Vagina (tissue), 2 donors: ENCODE data around the gene PTPN6. TPM values are rescaled to one million over a fixed set of nuclear protein-coding genes. Genes with fewer than 3 reads are reported as not detected.
A peak's percentile ranks its signal among the peaks of the same experiment; 100 is the strongest.

Experiments used
- DNase-seq, 2 donors: peaks; one replicate each; pipeline ENCODE4 v3.0.0-alpha.2; 2017; ENCODE audit errors: extremely low spot score in 2 of 2
- H3K27ac ChIP-seq: fragments of 200-600 bp; sonication (generic); one replicate; pipeline ENCODE4 v1.5.1; 2019
- H3K27me3 ChIP-seq: fragments of 200-600 bp; sonication (generic); one replicate; pipeline ENCODE4 v1.5.1; 2019
- H3K36me3 ChIP-seq, 2 donors: fragments of 200-600 bp; sonication (generic); one replicate each; pipeline ENCODE4 v1.5.1; 2017 to 2019
- H3K4me1 ChIP-seq: fragments of 200-600 bp; sonication (generic); one replicate; pipeline ENCODE4 v1.5.1; 2019
- H3K4me3 ChIP-seq, 2 donors: fragments of 200-600 bp; sonication (generic); 1 replicate in 1 of 2; 2 replicates in 1 of 2; pipeline ENCODE4 v1.5.1; 2016 to 2019
- H3K9me3 ChIP-seq: fragments of 200-600 bp; sonication (generic); one replicate; pipeline ENCODE4 v1.5.1; 2019
- POLR2A ChIP-seq, 2 donors: fragments of 450-650 bp; IDR thresholded peaks; one replicate each; pipeline ENCODE4 v1.6.1; 2017; ENCODE audit warnings: antibody characterized with exemption in 2 of 2, mild to moderate bottlenecking in 2 of 2, moderate library complexity in 2 of 2
- POLR2AphosphoS5 ChIP-seq, 2 donors: sonication (generic); formaldehyde crosslinking; IDR thresholded peaks; one replicate each; pipeline ENCODE4 v1.9.0; 2017; ENCODE audit warnings: antibody characterized with exemption in 2 of 2, mild to moderate bottlenecking in 2 of 2, low read depth in 1 of 2; ENCODE audit not compliant: insufficient read depth in 1 of 2
- intact Hi-C: fragments of 100-400 bp; cut with DNase I; formaldehyde crosslinking; loops from one replicate; pipeline ENCODE4 v1.15.1; 2023
- total RNA-seq: library from RNA; depleted of rRNA; stranded (reverse); fragments of >200 nt; gene quantifications from one replicate; pipeline ENCODE4 v1.2.3, GENCODE V29; 2016
- TF ChIP-seq, protein P1 (sequence below), 3 experiments: fragments of 450-650 bp in 2 of 3; fragments of 200-600 bp in 1 of 3; sonication (generic) in 1 of 3; IDR thresholded peaks; one replicate each; pipeline ENCODE4 v1.5.1; 2017 to 2019; ENCODE audit warnings: antibody characterized with exemption in 3 of 3, mild to moderate bottlenecking in 2 of 3, moderate library complexity in 2 of 3

Gene PTPN6
- total RNA-seq, 1 donor from 2014 or later: 17.4 TPM

DNA sequence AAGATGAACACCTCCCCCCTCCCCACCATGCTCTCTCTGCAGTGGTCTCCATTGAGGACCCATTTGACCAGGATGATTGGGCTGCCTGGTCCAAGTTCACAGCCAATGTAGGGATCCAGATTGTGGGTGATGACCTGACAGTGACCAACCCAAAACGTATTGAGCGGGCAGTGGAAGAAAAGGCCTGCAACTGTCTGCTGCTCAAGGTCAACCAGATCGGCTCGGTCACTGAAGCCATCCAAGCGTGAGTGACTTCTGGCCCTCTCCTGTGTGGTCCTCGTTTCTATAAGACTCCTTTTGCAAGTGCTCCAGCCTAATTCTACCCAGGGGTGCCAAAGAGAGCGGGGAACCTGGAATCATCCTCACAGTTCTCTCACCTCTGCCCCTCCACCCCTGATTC, 29.6 kb upstream of the PTPN6 start:
- no peak for DNase-seq
- intact Hi-C loops: no loop called here

DNA sequence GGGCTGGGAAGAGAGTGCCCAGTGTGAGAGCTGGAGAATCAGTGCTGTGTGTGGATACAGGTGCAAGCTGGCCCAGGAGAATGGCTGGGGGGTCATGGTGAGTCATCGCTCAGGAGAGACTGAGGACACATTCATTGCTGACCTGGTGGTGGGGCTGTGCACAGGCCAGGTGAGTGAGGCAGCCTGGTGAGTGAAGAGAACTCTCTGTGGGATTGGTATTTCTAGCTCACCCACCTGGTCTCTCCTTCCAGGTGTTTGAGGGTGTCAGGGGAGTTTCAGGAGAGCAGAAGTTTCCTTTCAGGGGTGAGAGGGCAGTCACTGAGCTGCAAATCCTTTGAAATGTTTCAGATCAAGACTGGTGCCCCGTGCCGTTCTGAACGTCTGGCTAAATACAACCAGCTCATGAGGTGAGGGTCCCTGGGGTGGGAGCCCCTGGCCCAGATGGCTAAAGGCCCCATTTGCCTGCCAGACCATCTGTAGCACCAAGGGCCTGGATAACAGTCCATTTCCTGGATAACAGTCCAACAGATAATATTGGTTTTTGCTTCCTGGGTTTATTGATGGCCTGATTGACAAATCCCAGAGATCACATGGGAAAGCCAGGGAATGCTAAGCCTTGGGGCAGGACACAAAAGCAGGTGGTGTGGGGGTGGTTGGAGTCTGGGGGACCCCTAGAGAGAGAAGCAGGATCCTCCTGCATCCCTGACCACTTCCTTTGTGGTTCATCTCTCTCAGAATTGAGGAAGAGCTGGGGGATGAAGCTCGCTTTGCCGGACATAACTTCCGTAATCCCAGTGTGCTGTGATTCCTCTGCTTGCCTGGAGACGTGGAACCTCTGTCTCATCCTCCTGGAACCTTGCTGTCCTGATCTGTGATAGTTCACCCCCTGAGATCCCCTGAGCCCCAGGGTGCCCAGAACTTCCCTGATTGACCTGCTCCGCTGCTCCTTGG, 28.9 kb upstream of the PTPN6 start:
- DNase-seq: no peak
- H3K27me3 ChIP-seq: no peaks in the 10 kb centered on the region
- no peaks in the 10 kb centered on the region for H3K9me3 ChIP-seq
- H3K27ac ChIP-seq: no peak overlapping the region
- H3K4me3 ChIP-seq: no peak overlapping the region
- peaks cover 30% of the 10 kb centered on the region for H3K4me1 ChIP-seq
- TF ChIP-seq POLR2AphosphoS5 (IDR thresholded peaks at IDR 0.05; ENCODE audit: insufficient read depth in 1 of 2, low read depth in 1 of 2) (no peak), POLR2A (IDR thresholded peaks at IDR 0.05) (no peak)
- TF ChIP-seq, protein P1, sequence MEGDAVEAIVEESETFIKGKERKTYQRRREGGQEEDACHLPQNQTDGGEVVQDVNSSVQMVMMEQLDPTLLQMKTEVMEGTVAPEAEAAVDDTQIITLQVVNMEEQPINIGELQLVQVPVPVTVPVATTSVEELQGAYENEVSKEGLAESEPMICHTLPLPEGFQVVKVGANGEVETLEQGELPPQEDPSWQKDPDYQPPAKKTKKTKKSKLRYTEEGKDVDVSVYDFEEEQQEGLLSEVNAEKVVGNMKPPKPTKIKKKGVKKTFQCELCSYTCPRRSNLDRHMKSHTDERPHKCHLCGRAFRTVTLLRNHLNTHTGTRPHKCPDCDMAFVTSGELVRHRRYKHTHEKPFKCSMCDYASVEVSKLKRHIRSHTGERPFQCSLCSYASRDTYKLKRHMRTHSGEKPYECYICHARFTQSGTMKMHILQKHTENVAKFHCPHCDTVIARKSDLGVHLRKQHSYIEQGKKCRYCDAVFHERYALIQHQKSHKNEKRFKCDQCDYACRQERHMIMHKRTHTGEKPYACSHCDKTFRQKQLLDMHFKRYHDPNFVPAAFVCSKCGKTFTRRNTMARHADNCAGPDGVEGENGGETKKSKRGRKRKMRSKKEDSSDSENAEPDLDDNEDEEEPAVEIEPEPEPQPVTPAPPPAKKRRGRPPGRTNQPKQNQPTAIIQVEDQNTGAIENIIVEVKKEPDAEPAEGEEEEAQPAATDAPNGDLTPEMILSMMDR (IDR thresholded peaks at IDR 0.05): no peak
- H3K36me3 ChIP-seq: peaks cover 0 to 10% of the 10 kb centered on the region in 2 donors
- intact Hi-C loops: no loop called here

More for the DNA sequence above, 29.6 kb upstream of the PTPN6 start:
- no peaks in the 10 kb centered on the region for H3K27me3 ChIP-seq
- TF ChIP-seq, protein P1 (IDR thresholded peaks at IDR 0.05): no peak
- TF ChIP-seq POLR2AphosphoS5 (IDR thresholded peaks at IDR 0.05; ENCODE audit: insufficient read depth in 1 of 2, low read depth in 1 of 2) (no peak), POLR2A (IDR thresholded peaks at IDR 0.05) (no peak)
- H3K4me1 ChIP-seq: peaks cover 23% of the 10 kb centered on the region
- H3K4me3 ChIP-seq: no peak overlapping the region
- peaks cover 0 to 10% of the 10 kb centered on the region in 2 donors for H3K36me3 ChIP-seq
- H3K27ac ChIP-seq: no peak overlapping the region
- no peaks in the 10 kb centered on the region for H3K9me3 ChIP-seq

DNA sequence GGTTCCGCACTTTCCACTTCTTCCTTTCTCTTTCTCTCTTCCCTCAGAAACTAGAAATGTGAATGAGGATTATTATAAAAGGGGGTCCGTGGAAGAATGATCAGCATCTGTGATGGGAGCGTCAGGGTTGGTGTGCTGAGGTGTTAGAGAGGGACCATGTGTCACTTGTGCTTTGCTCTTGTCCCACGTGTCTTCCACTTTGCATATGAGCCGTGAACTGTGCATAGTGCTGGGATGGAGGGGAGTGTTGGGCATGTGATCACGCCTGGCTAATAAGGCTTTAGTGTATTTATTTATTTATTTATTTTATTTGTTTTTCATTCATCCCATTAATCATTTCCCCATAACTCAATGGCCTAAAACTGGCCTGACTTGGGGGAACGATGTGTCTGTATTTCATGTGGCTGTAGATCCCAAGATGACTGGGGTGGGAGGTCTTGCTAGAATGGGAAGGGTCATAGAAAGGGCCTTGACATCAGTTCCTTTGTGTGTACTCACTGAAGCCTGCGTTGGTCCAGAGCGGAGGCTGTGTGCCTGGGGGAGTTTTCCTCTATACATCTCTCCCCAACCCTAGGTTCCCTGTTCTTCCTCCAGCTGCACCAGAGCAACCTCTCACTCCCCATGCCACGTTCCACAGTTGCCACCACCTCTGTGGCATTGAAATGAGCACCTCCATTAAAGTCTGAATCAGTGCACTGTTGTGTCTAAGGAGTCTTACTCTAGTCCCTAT, 28.0 kb upstream of the PTPN6 start:
- Histone ChIP-seq H3K36me3 (peaks cover 0 to 10% of the 10 kb centered on the region in 2 donors), H3K27ac (no peak overlapping the region), H3K27me3 (no peaks in the 10 kb centered on the region), H3K4me1 (peaks cover 31% of the 10 kb centered on the region), H3K4me3 (no peak overlapping the region), H3K9me3 (no peaks in the 10 kb centered on the region)
- intact Hi-C loops: no loop called here
- DNase-seq: no peak
- no peak for TF ChIP-seq POLR2AphosphoS5 (IDR thresholded peaks at IDR 0.05; ENCODE audit: insufficient read depth in 1 of 2, low read depth in 1 of 2)
- TF ChIP-seq, protein P1 (IDR thresholded peaks at IDR 0.05): no peak
- no peak for TF ChIP-seq POLR2A (IDR thresholded peaks at IDR 0.05)

GRCh38 chr12:6923851-6924250, 27.3 kb upstream of the PTPN6 start:
- Histone ChIP-seq H3K4me1 (peaks cover 36% of the 10 kb centered on the region), H3K4me3 (no peak overlapping the region), H3K36me3 (peaks cover 0 to 10% of the 10 kb centered on the region in 2 donors), H3K9me3 (no peaks in the 10 kb centered on the region), H3K27me3 (no peaks in the 10 kb centered on the region), H3K27ac (peak overlapping the region; percentile 99)
- intact Hi-C loops: no loop called here
- no peak for DNase-seq
- TF ChIP-seq POLR2AphosphoS5 (IDR thresholded peaks at IDR 0.05; ENCODE audit: insufficient read depth in 1 of 2, low read depth in 1 of 2): no peak
- TF ChIP-seq, protein P1 (IDR thresholded peaks at IDR 0.05): no peak
- TF ChIP-seq POLR2A (IDR thresholded peaks at IDR 0.05): no peak
